GM19372 (cell line): Measurements from ENCODE around the gene RBM19.

Experiments used
- ATAC-seq: cut with Tn5 transposase; IDR thresholded peaks from one replicate; pipeline ENCODE4 v1.9.1; 2021; ENCODE audit warnings: mild to moderate bottlenecking, low read depth, moderate library complexity; ENCODE audit not compliant: unreplicated experiment

RBM19 gene

GRCh38 chr12:113788020-113788856 is 177.9 kb downstream of the RBM19 start:
- ATAC-seq, result no peak

- ATAC-seq, result no peak
Observed at GRCh38 chr12:113786107-113786506, 180.0 kb downstream of the RBM19 start.

GRCh38 chr12:113783811-113784210 is 182.3 kb downstream of the RBM19 start:
- no peak for ATAC-seq

GRCh38 chr12:113782873-113783272 is 183.3 kb downstream of the RBM19 start:
- ATAC-seq, result no peak

- no peak for ATAC-seq
Observed at GRCh38 chr12:113781415-113782198, 184.5 kb downstream of the RBM19 start.

GRCh38 chr12:113779774-113780173 is 186.4 kb downstream of the RBM19 start:
- ATAC-seq, result no peak

GRCh38 chr12:113778432-113779132 is 187.5 kb downstream of the RBM19 start:
- ATAC-seq, result no peak

GRCh38 chr12:113777751-113778150 is 188.4 kb downstream of the RBM19 start:
- ATAC-seq, result no peak

GRCh38 chr12:113776536-113776935 is 189.6 kb downstream of the RBM19 start:
- no peak for ATAC-seq

- no peak for ATAC-seq
Observed at GRCh38 chr12:113774526-113774925, 191.6 kb downstream of the RBM19 start.

GRCh38 chr12:113772505-113773030 is 193.6 kb downstream of the RBM19 start:
- ATAC-seq, result no peak

GRCh38 chr12:113770389-113770865 is 195.7 kb downstream of the RBM19 start:
- ATAC-seq, result no peak

GRCh38 chr12:113769305-113769704 is 196.8 kb downstream of the RBM19 start:
- ATAC-seq, result no peak

GRCh38 chr12:113768850-113769249 is 197.3 kb downstream of the RBM19 start:
- no peak for ATAC-seq

- no peak for ATAC-seq
Observed at GRCh38 chr12:113766879-113767878, 198.9 kb downstream of the RBM19 start.
